NCI-H526 treated with DMSO at 0.1 percent for 48 hours (cell line): ENCODE measurements around the gene NACC2.
"Not testable (repeated sequence)": the region's sequence is repeated elsewhere in the genome, so short reads cannot be mapped to it uniquely, and the experiment has no call there.

Experiments used
- DNase-seq: peaks from one replicate; lab custom pipeline; 2025; lab: John Stamatoyannopoulos, UW

The NACC2 gene

DNA sequence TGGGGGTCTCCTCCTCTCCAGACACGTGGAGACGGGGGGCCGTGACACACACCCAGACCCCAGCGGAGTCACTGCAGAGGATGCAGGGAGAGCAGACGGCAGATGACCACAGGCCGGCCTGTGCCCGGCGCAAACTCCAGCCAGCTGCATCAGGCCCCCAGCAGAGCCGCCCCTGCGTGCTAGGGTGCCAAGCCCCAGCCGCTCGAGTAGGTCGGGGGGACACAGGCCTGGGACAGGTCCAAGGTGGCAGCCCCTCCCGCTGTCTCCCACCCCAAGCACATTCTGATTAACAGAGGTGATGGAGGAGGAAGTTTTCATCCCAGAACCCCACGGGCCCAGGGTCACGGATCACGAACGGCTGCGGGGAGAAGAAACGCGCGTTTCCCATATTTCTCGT is 14.4 kb downstream of the NACC2 start:
- no peak for DNase-seq

DNA sequence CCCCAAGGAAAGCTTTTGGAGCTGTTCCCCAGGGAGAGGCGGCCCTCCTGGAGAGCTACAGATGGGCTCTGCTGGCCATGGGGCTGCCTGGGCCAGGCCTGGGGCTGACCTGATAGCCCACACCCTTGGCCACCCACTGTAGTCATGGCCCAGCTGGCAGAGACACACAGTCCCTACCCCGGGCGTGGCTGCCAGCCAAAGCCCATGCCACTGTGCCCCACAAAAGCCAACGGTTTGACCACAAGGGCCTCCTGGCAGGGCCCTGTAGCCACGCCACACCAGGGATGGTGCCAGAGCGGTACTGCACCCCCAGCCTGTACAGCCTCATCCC is 15.2 kb downstream of the NACC2 start:
- DNase-seq: no peak

DNA sequence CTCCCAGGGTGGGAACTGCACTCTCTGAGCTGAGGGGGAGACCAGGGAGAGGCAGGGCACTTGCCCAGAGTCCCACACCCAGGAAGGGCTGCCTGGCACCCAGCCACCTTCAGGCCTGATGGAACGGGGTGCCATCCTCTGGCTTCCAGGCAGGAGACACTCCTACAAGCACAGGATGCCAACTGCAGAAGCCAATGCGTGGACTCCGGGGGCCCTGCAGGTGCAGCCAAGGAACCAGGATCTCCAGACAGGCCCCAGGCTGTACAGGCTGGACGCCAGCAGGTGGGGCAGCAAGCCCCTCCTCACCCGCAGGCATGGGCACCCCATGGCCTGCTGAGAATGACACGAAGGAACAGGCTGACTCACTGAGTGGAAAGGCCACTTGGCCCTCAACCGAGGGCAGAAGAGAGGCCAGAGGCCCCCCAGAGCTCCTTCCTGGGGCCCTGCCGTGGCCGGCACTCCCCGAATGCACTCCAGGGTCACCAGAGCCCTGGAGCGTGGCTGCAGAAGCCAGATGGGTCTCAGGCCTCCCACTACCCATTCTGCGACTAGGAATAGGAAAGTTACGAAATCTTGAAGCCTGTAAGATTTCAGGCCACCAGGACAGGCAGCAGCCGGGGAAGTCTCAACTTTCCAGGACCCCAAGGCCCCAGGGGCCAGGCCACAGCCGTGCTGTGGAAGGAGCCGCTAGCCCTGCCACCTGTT is 15.7 kb downstream of the NACC2 start:
- DNase-seq: peak; percentile 39

DNA sequence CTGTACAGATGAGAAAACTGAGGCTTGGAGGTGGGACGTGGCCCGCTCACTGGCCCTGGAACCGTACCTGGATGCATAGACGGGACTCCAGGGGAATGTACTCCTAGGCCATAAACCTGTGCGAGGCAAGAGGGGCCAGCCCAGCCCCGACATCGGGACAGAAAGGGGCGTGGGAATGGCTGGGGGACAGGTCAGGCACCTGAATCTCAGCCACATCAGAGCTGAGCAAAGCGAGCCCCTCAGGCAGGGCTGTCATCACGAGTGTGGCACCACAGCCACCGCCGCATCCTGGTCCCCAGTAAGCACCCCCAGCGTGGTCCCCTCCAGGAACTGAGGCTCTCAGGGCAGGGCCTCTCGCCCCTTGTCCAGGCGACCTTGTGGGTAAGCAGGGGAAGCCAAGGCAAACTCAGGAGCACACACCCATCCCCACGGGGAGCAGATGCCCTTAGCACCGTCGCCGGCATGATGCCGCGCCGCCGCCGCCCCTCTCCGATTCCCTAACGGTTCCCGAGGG is 16.5 kb downstream of the NACC2 start:
- DNase-seq: no peak

DNA sequence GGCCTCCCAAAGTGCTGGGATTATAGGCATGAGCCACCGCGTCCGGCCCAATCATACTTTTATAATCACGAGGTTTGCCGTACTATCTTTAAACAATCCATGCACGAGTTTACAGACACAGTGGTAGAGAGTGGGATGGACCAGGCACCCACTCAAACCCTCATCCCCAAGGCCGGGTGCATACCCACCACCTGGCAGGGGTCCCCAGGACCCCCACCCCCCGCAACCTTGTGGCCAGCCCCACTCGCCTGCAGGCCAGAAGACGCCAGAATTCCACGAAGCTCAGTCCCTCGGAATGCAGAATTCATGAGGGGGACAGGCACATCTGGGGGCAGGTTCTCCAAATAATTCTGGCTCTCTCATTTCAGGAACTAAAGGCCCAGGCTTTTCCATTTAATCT is 17.1 kb downstream of the NACC2 start:
- no peak for DNase-seq

DNA sequence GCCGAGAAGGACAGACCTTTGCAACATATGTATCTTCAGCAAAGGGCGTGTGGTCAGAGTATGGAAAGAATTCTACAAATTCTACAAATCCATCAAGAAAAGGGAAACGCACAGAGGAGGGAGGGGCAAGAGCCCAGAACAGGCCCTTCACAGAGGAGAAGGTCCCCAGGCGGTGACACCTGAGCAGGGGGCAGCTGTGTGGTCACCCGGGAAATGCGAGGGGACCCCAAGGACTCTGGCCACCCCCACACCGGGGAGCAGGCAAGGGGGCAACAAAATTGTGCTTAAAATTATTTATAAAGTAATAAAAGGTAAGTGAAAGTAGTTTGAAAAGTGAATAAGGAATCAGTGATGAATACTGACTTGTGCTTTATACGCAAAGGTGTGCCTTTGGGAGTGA is 17.6 kb downstream of the NACC2 start:
- no peak for DNase-seq

DNA sequence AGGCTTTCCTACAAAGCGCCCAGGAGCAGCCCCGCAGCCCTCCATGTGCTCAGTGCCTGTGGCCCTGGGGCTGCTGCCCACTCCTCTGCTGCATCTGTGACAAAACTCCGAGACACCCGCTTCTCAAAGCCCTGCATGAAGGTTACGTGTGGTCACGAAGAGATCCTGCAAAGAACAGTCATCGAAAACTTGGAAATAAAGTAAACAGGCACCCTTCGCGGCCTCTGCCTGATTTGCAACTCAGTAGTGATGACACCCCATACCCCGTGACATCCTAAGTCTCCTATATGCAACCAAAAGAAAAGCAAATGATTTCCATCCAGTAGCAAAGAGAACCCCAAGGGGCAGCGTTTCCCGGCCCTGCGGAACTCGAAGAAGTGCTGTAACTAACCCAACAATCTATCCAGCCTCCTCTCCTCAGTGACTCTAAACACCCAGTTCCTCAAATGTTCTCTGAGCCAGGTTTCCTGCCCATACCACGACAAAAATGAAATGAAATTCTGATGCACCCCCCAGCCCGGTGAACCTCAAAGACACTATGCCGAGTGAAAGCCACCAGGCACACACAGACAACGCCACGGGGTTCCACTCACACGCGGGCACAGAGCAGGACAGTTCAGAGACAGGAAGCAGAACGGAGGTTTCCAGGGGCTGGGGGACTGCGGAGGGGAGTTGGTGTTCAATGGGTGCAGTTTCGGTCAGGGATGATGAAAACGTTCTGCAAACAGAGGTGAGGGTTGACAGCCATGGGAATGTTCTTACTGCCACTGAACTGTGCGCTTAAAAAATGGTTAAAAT is 19.0 kb downstream of the NACC2 start:
- DNase-seq: no peak

DNA sequence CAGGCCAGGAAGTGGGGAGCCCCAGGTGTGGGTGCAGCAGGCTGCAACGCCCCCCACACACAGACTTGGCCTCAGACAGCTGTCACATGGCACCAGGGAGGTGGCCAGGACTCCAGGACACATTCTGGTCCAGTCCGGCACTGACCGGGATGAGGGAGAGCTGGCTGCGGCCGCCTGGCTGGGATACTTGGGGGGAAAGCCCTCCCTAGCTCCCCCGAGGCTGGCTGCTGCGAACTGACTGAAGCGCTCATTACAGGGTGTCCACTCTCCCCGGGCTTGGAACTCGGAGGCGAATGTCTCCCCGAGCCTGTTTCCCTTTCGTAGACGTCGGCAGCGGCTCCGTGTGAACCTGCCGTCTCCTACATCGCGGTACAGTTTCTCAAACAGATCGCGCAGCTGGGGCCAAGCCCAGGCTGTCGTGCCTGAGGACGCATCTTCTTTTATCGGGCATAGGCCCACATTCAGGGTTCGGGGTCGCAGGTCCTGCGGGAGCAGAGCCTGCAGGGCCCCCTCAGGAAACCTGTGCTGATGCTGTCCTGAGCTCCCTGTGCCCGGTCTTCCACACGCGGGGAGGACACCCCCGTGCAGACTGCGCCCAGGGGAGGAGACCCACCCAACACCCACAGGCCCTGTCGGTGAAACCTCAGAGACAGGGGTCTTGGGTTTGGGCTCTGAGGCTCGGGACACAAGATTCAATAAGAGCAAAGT is 19.8 kb downstream of the NACC2 start:
- DNase-seq: no peak

DNA sequence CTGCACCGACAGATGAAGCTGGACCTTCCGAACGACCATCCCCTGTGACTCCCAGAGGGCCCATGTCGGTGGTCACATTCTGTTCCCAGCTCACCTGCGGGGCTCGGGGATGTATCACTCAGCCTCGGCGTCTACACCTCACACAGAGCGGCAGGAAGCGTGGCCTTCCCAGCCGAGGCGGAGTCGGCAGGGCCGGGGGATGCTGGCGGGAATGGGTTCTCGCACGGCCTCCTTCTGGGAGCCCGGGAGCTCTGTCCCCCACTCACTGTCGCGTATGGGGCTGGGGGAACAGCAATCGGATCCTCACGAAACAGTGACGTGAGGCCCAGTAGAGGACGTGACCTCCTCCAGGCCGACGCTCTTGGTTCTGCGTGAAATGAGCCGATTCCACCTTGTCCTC is 20.4 kb downstream of the NACC2 start:
- DNase-seq: no peak

DNA sequence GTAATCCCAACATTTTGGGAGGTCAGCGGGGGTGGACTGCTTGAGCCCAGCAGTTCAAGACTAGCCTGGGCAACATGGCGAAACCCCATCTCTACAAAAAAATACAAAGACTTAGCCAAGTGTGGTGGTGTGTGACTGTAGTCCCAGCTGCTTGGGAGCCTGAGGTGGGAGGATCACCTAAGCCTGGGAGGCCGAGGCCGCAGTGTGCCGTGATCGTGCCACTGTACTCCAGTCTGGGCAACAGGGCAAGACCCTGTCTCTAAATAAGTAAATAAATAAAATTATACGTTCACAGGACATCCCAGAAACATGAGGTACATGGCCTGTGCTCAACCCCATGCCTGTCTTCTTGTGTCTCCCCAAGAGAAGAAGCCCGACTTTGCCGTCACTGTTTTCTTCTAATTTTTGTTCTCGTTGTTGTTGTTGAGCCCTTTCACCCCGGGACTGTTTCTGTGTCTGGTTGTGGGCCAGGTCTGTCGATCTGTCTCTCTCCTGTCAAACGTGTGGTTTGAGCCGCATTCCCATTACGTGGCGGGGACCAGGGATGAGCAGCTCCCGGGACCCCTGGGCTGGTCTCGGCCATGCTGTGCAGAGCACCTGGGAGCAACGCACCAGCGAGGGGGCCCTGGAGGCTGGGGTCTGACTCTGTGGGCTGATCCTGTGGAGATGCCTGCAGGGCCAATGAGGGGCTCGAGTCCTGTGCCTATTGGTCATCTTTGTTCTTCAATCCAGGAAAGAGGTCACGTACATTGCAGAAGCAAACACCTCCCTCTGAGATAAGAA is 32.2 kb downstream of the NACC2 start:
- no peak for DNase-seq

DNA sequence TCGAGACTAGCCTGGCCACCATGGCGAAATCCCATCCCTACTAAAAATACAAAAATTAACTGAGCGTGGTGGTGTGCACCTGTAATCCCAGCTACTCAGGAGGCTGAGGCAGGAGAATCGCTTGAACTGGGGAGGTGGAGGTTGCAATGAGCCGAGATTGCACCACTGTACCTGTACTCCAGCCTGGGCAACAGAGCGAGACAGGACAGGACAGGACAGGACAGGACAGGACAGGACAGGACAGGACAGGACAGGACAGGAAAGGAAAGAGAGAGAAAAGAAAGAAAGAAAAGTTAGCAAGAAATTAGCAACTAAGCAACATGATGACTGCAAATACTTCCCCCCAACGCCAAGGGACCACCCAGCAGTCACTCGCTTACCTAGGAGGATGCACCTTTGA is 33.2 kb downstream of the NACC2 start:
- not testable (repeated sequence) for DNase-seq

DNA sequence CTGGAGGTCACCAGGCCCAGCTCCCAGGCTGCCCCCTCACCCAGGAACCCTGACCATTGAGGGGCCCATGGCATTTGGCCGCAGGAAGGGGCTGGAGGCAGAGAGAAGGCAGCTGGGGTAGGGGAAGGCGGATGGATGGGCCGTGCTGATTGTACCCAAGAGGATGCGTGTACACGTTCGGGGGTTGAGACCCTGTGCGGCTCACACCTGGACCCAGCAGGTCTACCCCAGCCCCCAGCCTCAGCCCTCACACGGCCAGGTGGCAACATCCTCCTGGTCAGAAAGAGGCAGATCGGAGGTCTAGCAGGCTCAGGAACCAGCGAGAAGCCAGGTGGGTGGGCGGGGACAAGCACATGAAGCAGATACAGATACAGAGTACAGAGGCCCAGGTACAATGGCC is 33.7 kb downstream of the NACC2 start:
- no peak for DNase-seq

DNA sequence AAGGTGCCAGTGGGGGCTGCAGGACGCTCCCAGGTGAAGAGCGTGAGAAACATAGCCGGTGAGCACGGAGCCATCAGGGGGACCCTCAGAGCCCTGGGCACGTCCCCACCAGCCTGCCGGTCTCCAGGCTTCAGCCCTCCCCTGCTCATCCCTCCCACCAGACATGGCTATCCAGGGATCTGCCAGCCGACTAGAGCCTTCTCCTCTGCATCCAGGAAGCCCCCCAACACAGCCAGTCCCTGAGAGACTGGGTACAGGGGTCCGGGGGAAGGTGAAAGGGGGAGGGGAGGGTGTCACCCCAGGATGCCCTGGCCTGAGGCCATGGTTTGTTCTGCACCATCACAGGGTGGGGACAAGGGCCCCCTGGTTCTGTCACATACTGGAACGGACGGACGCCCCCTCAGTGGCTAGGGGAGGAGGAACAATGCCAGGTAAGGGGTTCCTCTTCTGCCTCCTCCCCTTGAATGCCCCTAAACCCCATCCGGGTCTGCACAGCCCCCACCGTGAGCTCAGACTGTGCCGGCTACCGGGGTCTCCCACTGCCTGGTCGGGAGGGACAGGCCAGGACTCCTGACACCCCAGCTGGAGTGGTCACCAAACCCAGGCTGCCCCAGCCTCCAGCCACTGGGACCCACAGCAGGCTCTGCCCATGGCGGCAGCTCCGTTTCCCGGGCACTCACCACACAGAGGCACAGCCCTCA is 34.3 kb downstream of the NACC2 start:
- DNase-seq: no peak

DNA sequence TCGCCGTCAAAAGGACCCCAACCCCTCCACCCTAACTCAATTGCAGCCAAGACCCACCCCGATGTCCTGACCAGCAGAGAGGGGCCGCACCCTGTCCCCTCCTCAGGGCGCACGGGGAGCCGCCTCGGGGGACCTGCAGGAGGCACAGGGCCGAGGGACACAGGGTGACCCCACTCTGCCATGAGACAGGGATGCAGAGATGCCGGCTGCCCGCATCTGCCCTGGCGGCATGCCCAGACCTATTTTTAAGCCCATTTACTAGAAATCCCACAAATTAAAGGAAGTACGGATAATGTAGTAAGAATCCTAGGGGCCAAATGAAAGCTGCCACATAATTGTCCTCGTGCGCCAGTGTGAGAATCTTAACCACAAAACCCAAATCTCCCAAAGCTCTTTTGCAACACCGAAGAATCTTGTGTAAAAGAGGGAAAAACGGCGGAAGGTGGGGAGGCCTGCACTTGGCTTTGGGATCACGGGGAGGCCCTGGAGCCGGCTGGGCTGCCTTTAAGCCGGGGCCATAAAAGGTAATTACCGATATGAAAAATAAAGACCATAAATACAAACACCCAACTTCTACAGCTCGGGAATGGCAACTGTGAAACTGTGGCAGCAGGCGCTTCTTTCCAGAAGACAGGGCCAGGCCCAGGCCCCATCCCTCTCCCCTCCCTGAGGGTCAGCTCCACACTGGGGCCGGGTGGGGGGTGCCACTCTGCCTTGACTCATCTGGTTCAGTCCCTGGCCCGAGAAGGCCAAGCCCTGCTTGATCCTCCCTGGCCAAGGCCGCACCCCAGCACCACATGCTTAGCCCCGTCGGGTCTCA is 35.0 kb downstream of the NACC2 start:
- no peak for DNase-seq

DNA sequence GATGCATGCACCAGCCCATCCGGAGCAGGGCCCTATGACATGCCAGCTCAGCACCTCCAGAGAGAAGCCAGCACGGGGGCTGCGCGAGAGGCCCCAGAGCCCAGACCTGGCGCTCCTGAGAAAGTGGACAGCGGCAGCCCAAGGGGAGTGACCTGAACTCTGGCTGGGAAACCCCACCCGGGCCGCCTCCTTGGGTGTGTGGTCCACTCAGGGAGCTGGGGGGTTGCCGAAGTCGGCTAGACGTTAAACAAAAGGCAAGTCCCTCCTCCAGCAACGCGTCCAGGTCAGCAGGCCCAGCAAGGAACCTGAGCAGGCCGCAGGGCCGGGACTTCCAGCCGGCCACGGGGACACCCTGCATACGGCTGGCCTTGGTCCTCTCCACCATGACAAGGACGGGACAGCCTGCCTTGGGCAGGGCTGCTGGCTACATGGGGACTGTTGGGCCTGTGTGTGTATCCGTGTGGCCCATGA is 35.7 kb downstream of the NACC2 start:
- DNase-seq: no peak

DNA sequence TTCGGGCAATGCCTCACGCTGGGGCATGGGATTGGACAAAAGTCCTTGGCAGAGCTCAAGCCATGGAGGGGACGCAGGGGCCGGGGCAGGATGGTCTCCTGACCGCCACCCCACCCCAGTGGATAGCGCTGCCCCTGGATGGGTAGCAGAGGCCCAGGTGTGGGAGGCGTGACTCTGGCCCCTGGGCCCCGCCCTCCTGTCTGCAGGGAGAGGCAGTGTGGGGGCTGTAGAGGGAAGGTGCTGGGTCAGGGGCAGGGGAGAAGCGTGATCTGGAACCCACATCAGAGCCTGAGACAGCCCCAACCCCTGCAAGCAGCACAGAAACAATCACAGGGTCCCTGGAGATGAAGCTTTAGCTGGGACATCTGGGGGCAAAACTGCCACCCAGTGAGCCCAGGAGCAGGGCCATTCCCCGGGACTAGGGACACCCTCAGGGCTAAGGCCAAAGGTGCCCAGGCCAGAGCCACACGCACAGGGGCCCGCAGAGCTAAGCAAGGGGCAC is 36.2 kb downstream of the NACC2 start:
- DNase-seq: no peak

DNA sequence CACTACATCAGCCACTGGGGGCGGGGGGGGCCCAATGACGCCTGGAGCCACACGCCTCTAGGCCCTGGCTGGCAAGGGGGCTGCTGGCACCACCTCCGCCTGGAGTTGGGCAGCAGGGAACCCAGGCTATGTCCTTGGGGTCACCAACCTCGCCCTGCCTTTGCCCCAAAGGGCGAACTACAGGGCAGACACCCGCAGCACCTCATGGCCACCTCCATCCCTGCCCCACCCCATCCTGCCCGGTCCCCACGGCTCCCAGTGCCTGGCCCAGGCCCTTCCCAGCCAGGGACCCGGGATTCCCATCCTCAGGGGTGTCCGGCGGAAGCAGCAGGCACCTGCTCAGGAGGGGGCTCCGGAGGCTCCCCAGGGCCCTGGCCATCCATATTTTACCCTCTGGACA is 37.0 kb downstream of the NACC2 start:
- no peak for DNase-seq

DNA sequence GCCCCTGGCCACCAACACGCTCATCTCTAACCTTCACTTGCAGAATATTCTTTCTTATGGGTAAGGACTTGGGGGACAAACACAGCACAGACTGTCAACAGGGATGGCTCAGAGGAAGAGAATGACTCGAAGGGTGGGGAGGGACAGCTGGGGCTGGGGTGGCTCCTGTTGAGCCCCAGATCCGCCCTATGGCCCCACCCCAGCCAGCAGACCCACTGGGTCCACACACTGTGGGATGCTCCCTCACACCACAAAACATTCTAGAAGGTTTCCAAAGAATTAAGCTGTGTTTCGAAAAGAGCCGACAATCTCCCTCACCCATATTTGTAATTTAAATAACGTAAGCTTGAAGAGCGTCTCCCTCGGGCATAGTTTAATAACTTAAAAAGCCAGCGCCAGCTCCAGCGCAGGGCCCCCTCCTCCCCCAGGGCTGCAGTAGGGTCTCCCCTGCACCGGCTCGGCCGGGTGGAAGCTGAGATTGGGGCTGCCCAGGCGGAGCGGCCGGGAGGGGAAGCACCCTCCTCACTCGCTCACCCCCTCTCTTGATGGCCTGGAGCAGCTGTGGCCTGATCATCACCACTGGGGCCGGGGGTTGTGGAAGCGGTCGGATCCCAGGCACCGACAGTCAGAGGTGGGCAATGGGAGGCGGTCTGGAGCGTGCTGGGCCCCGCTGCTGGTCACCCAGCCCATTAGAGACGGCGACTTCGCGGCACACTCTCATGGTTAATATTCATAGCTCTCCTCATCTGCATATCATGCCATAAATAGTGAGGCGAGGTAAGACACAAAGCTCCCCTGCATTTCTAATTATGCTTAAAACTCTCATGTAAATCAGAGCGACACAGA is 37.6 kb downstream of the NACC2 start:
- DNase-seq: peak; percentile 53

DNA sequence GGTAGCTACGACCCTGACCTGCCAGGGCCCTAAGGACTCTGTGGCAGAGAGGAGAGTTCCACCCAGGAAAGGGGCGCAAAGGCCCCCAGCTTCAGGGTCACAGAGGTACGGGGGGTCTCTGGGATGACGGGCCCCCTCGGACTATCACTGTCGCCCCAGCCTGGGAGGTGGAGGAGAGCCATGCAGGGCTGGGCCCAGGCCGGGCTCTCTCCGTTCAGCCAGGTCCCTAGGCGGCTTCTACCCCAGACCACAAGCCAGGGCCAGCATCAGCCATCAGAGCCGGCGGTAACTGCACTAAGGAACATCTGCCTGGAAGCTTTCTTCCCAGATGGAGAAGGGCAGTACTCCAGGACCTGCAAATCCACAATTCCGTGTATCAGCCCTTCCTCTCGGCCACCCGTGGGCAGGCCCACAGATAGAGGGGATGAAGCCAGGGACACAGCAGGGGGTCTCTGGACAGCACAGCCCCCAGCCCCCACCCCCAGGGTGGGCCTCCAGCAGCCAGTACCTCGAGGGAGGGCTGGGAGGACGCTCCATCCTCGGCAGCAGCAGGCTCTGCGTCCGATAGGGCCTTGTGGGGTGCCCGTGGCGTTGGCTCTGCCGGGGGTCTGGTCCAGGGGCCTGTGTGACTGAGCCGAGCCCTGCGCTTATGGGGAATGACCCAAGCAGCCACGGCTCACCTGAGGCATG is 38.4 kb downstream of the NACC2 start:
- DNase-seq: peak; percentile 9
